DMS 273 (cell line): ENCODE data around the gene CDH4.
"Not testable (repeated sequence)": the region's sequence is repeated elsewhere in the genome, so short reads cannot be mapped to it uniquely, and the experiment has no call there.

ENCODE experiments used
- DNase-seq: peaks from one replicate; lab custom pipeline; 2025; ENCODE audit not compliant: unreplicated experiment; lab: John Stamatoyannopoulos, UW

The CDH4 gene

GRCh38 chr20:61436667-61437279, 184.7 kb downstream of the CDH4 start:
- DNase-seq, result no peak

GRCh38 chr20:61437280-61438206, 185.5 kb downstream of the CDH4 start:
- no peak for DNase-seq

- DNase-seq, result no peak
Observed at GRCh38 chr20:61438285-61438684, 186.2 kb downstream of the CDH4 start.

- DNase-seq, result no peak
Observed at GRCh38 chr20:61439251-61439650, 187.2 kb downstream of the CDH4 start.

GRCh38 chr20:61440548-61441055, 188.5 kb downstream of the CDH4 start:
- DNase-seq, result no peak

GRCh38 chr20:61441537-61441936, 189.5 kb downstream of the CDH4 start:
- no peak for DNase-seq

- DNase-seq, result no peak
Observed at GRCh38 chr20:61442075-61442670, 190.1 kb downstream of the CDH4 start.

- no peak for DNase-seq
Observed at GRCh38 chr20:61442718-61443117, 190.7 kb downstream of the CDH4 start.

- DNase-seq, result peak; percentile 10
Observed at GRCh38 chr20:61443443-61444126, 191.5 kb downstream of the CDH4 start.

- no peak for DNase-seq
Observed at GRCh38 chr20:61444637-61445036, 192.6 kb downstream of the CDH4 start.

- DNase-seq, result no peak
Observed at GRCh38 chr20:61445138-61445537, 193.1 kb downstream of the CDH4 start.

GRCh38 chr20:61445741-61446140, 193.7 kb downstream of the CDH4 start:
- no peak for DNase-seq

GRCh38 chr20:61447952-61448351, 195.9 kb downstream of the CDH4 start:
- peak; percentile 17 for DNase-seq

GRCh38 chr20:61448386-61448785, 196.3 kb downstream of the CDH4 start:
- no peak for DNase-seq

GRCh38 chr20:61449057-61449609, 197.1 kb downstream of the CDH4 start:
- DNase-seq, result no peak

GRCh38 chr20:61449916-61450315, 197.9 kb downstream of the CDH4 start:
- DNase-seq, result no peak

- DNase-seq, result no peak
Observed at GRCh38 chr20:61450549-61450948, 198.5 kb downstream of the CDH4 start.

- DNase-seq, result no peak
Observed at GRCh38 chr20:61451009-61451408, 198.9 kb downstream of the CDH4 start.

GRCh38 chr20:61451953-61452352, 199.9 kb downstream of the CDH4 start:
- no peak for DNase-seq

- DNase-seq, result no peak
Observed at GRCh38 chr20:61453219-61453618, 201.2 kb downstream of the CDH4 start.

GRCh38 chr20:61453623-61454022, 201.6 kb downstream of the CDH4 start:
- DNase-seq, result not testable (repeated sequence)
